Central memory CD8-positive, alpha-beta T cell (primary cell): ENCODE measurements around the gene CALHM6.

Experiments used
- ATAC-seq: fragments of 150-1000 bp; cut with Tn5 transposase; replicated peaks from 2 replicates; pipeline ENCODE4 v1.10.0; 2022; ENCODE audit warnings: mild to moderate bottlenecking, moderate FRiP score, moderate number of reproducible peaks; ENCODE audit not compliant: poor library complexity, severe bottlenecking; ENCODE audit errors: extremely low read depth
- DNase-seq, 2 donors: peaks; one replicate each; pipeline ENCODE4 v3.0.0; 2021; ENCODE audit warnings: low spot score in 2 of 2
- H3K27ac Mint-ChIP-seq: one replicate; pipeline ENCODE4 v1.8.0; 2022; ENCODE audit warnings: low read depth, mild to moderate bottlenecking, moderate library complexity, mixed read lengths
- H3K27me3 Mint-ChIP-seq: one replicate; pipeline ENCODE4 v1.8.0; 2022; ENCODE audit warnings: mixed read lengths
- H3K36me3 Mint-ChIP-seq: one replicate; pipeline ENCODE4 v1.8.0; 2022; ENCODE audit warnings: mild to moderate bottlenecking, moderate library complexity, mixed read lengths; ENCODE audit not compliant: insufficient read depth
- H3K4me1 Mint-ChIP-seq: one replicate; pipeline ENCODE4 v1.8.0; 2022; ENCODE audit warnings: mixed read lengths
- H3K4me3 Mint-ChIP-seq: one replicate; pipeline ENCODE4 v1.8.0; 2022; ENCODE audit warnings: mild to moderate bottlenecking, moderate library complexity, mixed read lengths
- H3K9me3 Mint-ChIP-seq: one replicate; pipeline ENCODE4 v1.8.0; 2022; ENCODE audit warnings: mixed read lengths

CALHM6 gene

DNA sequence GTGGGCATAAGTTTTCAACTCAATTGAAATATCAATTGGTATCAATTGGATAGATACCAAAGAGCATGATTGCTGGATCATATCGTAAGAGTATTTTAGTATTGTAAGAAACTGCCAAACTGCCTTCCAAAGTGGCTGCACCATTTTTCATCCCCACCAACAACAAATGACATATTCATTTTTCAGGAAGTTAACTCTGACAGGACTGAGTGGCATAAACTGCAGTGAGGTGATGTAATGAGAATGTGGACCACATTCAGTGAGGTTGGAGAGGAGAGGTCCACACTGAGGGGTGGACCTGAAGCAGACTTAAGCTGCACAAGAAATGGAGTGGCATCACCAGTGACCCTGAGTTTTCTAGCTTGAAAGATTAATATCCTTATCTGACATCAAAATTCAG is 11.6 kb upstream of the CALHM6 start:
- Mint-ChIP-seq H3K9me3 (no peaks in the 10 kb centered on the region), H3K4me3 (no peak overlapping the region), H3K36me3 (no peaks in the 10 kb centered on the region), H3K27me3 (peaks cover 41% of the 10 kb centered on the region), H3K27ac (no peak overlapping the region), H3K4me1 (peaks cover 5% of the 10 kb centered on the region)
- DNase-seq, result no peak
- no peak for ATAC-seq

DNA sequence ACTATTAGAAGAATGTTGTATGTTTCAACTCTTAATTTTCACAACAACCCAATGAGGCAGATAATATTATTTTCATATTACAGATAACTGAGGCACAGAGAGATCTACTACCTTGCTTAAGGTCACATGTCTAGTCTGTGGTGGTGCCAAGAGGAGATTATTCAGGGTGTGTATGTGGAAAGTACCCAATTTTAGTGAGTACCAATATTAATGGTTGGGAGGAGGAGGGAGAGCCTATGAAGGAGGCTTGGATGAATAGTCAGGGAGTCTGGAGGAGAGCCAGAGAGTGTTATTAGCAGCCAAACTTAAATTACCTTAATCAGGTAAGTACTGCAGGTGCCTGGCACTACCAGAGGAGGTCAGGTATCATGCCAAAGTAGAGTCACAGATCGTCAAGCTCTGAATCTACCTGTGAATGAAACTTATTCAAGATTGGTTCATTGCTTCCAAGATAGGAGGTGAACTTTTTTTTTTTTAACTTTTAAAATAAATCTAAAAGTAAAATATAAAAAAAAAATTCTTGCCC is 10.9 kb upstream of the CALHM6 start:
- Mint-ChIP-seq H3K9me3 (no peaks in the 10 kb centered on the region), H3K27ac (no peak overlapping the region), H3K4me3 (no peak overlapping the region), H3K4me1 (peaks cover 1% of the 10 kb centered on the region), H3K27me3 (peaks cover 42% of the 10 kb centered on the region), H3K36me3 (no peaks in the 10 kb centered on the region)
- ATAC-seq, result no peak
- DNase-seq, result no peak

DNA sequence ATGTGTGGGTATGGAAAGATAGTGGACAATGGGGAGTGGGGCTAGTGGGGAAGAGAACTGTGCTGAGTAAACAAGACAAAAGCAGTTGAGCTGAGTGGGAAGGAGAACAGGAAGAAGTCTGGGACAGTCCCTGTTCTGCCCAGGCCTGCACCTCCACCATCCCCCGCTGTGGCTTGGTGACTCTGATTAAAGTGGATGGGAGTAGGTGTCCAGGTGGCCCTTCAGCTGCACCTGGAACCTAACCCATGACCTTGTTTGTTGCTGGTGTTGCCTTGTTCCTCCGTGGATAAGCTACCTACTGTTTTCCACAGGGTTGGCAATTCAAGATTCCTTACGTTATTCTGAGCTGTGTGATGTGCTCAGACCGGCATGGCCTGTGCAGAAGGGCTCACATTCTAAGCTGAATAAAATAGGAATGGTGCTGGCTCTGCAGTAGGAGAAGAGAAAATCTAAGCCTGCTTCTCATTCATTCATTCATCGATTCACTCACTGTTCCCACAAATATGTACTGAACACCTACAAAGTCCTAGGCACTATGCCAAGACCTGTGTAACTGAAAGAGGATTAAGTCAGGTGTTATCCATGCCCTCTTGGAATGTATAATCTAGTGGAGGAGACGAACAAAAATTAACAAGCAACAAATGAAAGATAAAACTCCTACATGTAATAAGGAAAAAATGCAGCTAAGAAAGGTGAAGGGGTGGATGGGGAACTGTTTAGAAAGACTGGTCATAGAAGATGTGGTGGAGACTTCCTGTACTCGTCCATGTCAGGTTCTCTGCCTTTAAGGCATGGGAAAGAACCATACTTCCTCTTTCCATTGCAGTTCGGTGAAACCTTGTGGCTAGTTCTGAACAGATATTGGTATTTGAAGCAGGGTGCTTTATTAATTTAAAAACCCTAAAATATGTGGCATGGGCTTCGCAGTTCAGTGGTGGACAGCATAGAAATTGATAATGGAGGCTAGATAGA is 10.1 kb upstream of the CALHM6 start:
- Mint-ChIP-seq H3K27me3 (peaks cover 42% of the 10 kb centered on the region), H3K27ac (no peak overlapping the region)
- no peak for ATAC-seq

DNA sequence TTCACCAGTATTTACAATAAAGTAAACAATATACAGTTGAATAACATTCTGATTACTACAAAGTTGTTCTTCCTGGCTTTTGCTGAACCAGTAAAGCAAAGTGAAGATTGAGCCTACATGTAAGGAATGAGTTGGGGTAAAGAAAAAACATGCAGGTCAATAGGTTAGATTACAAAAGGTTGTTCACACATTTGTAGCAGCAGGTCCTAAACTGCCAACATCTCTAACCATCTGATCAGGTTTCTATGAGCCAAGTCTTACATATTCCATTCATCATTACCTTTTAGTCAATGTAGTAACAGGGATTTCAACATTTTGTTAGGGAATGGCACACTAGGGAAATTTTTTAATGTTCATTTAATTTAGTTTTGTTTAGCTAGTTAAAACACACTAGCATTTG is 9.3 kb upstream of the CALHM6 start:
- peaks cover 42% of the 10 kb centered on the region for H3K27me3 Mint-ChIP-seq
- no peak for DNase-seq
- H3K4me1 Mint-ChIP-seq, result no peaks in the 10 kb centered on the region
- ATAC-seq, result no peak
- H3K9me3 Mint-ChIP-seq, result no peaks in the 10 kb centered on the region
- H3K4me3 Mint-ChIP-seq, result no peak overlapping the region
- no peak overlapping the region for H3K27ac Mint-ChIP-seq
- no peaks in the 10 kb centered on the region for H3K36me3 Mint-ChIP-seq

More for the DNA sequence above, 10.1 kb upstream of the CALHM6 start:
- H3K36me3 Mint-ChIP-seq, result no peaks in the 10 kb centered on the region
- H3K4me1 Mint-ChIP-seq, result no peaks in the 10 kb centered on the region
- no peaks in the 10 kb centered on the region for H3K9me3 Mint-ChIP-seq
- no peak for DNase-seq
- H3K4me3 Mint-ChIP-seq, result no peak overlapping the region

DNA sequence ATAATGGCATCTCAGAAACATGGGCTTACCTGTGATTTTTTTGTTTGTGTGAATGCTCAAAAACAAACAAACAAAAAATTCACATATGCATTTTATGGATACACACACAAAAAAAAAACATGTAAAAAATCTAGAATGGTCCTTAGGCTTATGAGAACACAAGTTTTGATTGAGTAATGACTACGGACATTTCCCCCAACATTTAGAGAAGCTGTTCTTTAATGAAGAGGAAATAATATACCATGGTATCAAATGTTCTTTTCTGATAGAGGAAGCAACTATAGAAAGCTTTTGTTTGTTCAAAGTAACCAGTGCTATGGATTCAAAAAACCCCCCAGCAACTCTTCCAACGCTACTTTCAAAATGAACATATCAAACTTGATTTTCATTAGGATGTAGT is 8.6 kb upstream of the CALHM6 start:
- Mint-ChIP-seq H3K27me3 (peaks cover 42% of the 10 kb centered on the region), H3K4me1 (no peaks in the 10 kb centered on the region), H3K4me3 (no peak overlapping the region), H3K27ac (no peak overlapping the region), H3K9me3 (no peaks in the 10 kb centered on the region), H3K36me3 (no peaks in the 10 kb centered on the region)
- ATAC-seq, result no peak
- DNase-seq, result no peak

DNA sequence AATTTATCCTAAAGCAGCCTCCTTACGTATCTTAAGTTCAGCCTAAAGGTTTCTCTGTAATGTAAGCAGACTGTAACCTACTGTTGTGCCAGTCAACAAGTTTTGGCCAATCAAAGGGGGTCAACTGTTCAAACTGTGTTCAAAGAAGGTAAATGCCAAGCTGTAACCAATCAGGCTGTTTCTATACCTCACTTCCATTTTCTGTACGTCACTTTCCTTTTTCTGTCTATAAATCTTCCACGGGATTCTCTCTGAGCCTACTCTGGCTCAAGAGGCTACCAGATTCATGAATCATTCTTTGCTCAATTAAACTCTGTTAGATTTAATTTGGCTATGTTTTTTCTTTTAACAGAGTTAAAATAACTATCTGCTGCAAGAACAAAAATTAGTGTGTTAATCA is 5.1 kb upstream of the CALHM6 start:
- Mint-ChIP-seq H3K36me3 (no peaks in the 10 kb centered on the region), H3K9me3 (no peaks in the 10 kb centered on the region), H3K27ac (no peak overlapping the region), H3K4me1 (peaks cover 3% of the 10 kb centered on the region), H3K27me3 (peaks cover 40% of the 10 kb centered on the region), H3K4me3 (no peak overlapping the region)
- DNase-seq (no peak), ATAC-seq (no peak)

DNA sequence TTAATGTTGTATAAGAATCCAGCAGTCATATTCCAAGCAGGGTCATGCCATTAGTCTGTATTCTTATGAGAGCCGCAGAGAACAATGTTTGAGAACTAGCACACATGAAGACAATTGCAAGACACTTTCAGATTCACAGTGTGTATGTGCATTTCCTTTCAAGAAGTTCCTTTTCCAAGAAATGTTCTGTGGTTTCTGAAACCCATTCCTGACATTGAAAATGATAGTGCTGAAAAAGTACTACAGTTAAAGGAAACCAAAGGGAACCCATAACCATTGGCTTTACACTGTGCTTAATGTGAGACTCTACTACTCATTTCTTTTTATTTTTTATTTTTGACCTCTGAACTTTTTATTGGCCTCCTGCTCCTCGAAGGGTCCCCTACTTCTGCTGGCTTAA is 4.2 kb upstream of the CALHM6 start:
- ATAC-seq (no peak), DNase-seq (no peak)
- Mint-ChIP-seq H3K27me3 (peaks cover 42% of the 10 kb centered on the region), H3K36me3 (no peaks in the 10 kb centered on the region), H3K4me1 (peaks cover 10% of the 10 kb centered on the region), H3K4me3 (no peak overlapping the region), H3K9me3 (no peaks in the 10 kb centered on the region), H3K27ac (no peak overlapping the region)

DNA sequence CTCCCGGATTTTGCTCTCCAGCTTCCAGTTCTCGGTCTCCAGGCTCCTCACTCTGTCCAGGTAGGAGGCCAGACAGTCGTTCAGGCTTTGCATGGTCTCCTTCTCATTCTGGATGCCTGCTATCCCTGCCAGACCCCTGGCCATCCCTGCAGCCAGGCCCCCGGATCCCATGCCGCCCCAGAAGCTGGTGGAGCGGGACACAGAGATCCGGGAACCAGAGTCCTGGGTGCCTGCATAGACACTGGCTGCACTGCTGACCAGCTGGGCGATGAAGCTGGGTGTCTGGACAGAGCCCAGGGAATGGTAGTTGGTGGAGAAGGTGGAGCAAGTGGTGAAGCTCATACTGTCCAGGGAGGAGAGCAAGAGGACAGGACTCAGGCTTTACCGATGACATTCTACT is 2.9 kb upstream of the CALHM6 start:
- no peak for DNase-seq
- H3K27ac Mint-ChIP-seq, result no peak overlapping the region
- no peaks in the 10 kb centered on the region for H3K9me3 Mint-ChIP-seq
- ATAC-seq, result no peak
- H3K4me1 Mint-ChIP-seq, result peaks cover 10% of the 10 kb centered on the region
- peaks cover 38% of the 10 kb centered on the region for H3K27me3 Mint-ChIP-seq
- no peak overlapping the region for H3K4me3 Mint-ChIP-seq
- peaks cover 2% of the 10 kb centered on the region for H3K36me3 Mint-ChIP-seq

DNA sequence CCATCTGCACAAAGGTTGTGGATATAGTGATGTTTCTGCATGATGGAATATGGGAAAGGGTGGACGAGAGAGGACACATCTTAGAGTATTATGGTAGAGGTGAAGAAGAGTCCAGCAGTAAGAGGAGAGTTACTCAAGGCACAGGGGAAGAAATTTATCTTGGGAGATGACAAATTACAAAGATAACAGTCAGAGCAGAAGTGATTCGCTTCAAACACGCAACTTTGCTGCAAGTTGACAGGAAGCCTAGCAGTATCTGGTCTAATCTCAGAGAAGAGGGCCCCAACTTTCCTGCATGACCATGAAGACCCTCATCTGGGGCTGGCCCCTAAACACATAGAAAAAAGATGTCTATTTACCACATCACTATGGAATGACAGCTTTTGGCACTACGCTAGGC is 1.2 kb upstream of the CALHM6 start:
- no peak overlapping the region for H3K27ac Mint-ChIP-seq

DNA sequence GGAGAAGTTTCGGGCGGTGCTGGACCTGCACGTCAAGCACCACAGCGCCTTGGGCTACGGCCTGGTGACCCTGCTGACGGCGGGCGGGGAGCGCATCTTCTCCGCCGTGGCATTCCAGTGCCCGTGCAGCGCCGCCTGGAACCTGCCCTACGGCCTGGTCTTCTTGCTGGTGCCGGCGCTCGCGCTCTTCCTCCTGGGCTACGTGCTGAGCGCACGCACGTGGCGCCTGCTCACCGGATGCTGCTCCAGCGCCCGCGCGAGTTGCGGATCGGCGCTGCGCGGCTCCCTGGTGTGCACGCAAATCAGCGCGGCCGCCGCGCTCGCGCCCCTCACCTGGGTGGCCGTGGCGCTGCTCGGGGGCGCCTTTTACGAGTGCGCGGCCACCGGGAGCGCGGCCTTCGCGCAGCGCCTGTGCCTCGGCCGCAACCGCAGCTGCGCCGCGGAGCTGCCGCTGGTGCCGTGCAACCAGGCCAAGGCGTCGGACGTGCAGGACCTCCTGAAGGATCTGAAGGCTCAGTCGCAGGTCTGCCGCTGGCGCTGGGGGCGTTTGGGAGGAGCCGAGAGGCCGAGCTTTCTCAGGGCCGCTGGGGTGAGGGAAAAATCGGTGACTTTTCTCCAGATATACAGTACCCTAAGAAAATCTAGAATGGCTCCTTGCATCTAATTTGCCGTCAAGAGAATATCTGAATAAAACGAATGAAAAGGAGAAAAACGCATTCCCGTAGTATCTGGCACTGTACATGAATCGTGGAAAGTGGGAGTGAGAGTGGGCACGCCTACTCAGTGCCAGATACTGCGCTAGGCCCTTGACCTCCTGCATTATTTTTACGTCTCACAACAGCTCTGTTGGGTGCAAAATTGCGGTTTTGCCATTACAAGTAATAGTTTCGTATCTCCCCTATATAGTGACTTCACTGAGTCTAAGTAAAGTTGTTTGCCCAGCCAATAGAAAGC is 1.0 kb downstream of the CALHM6 start:
- Mint-ChIP-seq H3K27me3 (peaks cover 36% of the 10 kb centered on the region), H3K27ac (peak overlapping the region; percentile 47), H3K9me3 (no peaks in the 10 kb centered on the region), H3K36me3 (peaks cover 2% of the 10 kb centered on the region), H3K4me1 (peaks cover 10% of the 10 kb centered on the region), H3K4me3 (peak overlapping the region; percentile 75)
- ATAC-seq (peak; percentile 84), DNase-seq (peak; percentile 18 to 23)

More for the DNA sequence above, 1.2 kb upstream of the CALHM6 start:
- Mint-ChIP-seq H3K4me1 (peaks cover 10% of the 10 kb centered on the region), H3K9me3 (no peaks in the 10 kb centered on the region), H3K27me3 (peaks cover 35% of the 10 kb centered on the region), H3K4me3 (no peak overlapping the region), H3K36me3 (peaks cover 2% of the 10 kb centered on the region)
- DNase-seq (no peak), ATAC-seq (no peak)

DNA sequence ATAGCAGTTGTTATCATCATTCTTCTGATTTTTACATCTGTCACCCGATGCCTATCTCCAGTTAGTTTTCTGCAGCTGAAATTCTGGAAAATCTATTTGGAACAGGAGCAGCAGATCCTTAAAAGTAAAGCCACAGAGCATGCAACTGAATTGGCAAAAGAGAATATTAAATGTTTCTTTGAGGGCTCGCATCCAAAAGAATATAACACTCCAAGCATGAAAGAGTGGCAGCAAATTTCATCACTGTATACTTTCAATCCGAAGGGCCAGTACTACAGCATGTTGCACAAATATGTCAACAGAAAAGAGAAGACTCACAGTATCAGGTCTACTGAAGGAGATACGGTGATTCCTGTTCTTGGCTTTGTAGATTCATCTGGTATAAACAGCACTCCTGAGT is 2.1 kb downstream of the CALHM6 start:
- peaks cover 10% of the 10 kb centered on the region for H3K4me1 Mint-ChIP-seq
- ATAC-seq (no peak), DNase-seq (no peak)
- H3K27me3 Mint-ChIP-seq, result peaks cover 36% of the 10 kb centered on the region
- H3K4me3 Mint-ChIP-seq, result no peak overlapping the region
- no peak overlapping the region for H3K27ac Mint-ChIP-seq
- H3K36me3 Mint-ChIP-seq, result peaks cover 2% of the 10 kb centered on the region
- no peaks in the 10 kb centered on the region for H3K9me3 Mint-ChIP-seq

DNA sequence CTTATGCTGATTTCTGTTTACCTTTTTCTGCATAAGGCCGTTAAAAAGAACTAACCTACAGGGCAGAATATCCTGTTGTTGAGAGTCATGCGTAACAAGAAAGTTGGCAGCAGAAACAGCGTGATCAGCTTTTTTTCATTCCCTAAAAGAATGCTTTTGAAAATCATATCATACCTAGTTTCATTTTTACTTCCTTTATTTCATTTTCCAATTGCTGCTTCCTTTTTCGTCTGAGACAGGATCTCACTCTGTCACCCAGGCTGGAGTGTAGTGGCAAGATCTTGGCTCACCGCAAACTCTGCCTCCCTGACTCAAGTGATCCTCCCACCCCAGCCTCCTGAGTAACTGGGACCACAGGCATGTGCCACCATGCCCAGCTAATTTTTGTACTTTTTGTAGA is 4.1 kb downstream of the CALHM6 start:
- Mint-ChIP-seq H3K9me3 (no peaks in the 10 kb centered on the region), H3K27ac (no peak overlapping the region), H3K4me3 (no peak overlapping the region), H3K27me3 (peaks cover 24% of the 10 kb centered on the region), H3K36me3 (peaks cover 2% of the 10 kb centered on the region), H3K4me1 (peaks cover 10% of the 10 kb centered on the region)
- ATAC-seq, result no peak
- DNase-seq, result no peak
